Retina (tissue), 1 donor: Measurements from ENCODE around the gene RELT.
"Not testable (repeated sequence)": the region's sequence is repeated elsewhere in the genome, so short reads cannot be mapped to it uniquely, and the experiment has no call there.

ENCODE experiments used
- DNase-seq: peaks from one replicate; pipeline ENCODE4 v3.0.0-alpha.2; 2016

Gene RELT

GRCh38 chr11:73404506-73405145 is 28.4 kb downstream of the RELT start:
- no peak for DNase-seq

GRCh38 chr11:73405146-73405510 is 28.9 kb downstream of the RELT start:
- DNase-seq = no peak

GRCh38 chr11:73406131-73406530 is 29.9 kb downstream of the RELT start:
- no peak for DNase-seq

GRCh38 chr11:73406619-73407018 is 30.4 kb downstream of the RELT start:
- no peak for DNase-seq

GRCh38 chr11:73409431-73409830 is 33.2 kb downstream of the RELT start:
- no peak for DNase-seq

- DNase-seq = no peak
Observed at GRCh38 chr11:73410627-73411026, 34.4 kb downstream of the RELT start.

- no peak for DNase-seq
Observed at GRCh38 chr11:73411031-73411430, 34.8 kb downstream of the RELT start.

GRCh38 chr11:73412308-73412707 is 36.1 kb downstream of the RELT start:
- no peak for DNase-seq

- DNase-seq = no peak
Observed at GRCh38 chr11:73413256-73413655, 37.1 kb downstream of the RELT start.

GRCh38 chr11:73414977-73415651 is 38.9 kb downstream of the RELT start:
- DNase-seq = no peak

- DNase-seq = no peak
Observed at GRCh38 chr11:73415854-73416615, 39.8 kb downstream of the RELT start.

- no peak for DNase-seq
Observed at GRCh38 chr11:73416786-73417185, 40.6 kb downstream of the RELT start.

GRCh38 chr11:73420136-73420535 is 43.9 kb downstream of the RELT start:
- no peak for DNase-seq

GRCh38 chr11:73422886-73423285 is 46.7 kb downstream of the RELT start:
- no peak for DNase-seq

- DNase-seq = no peak
Observed at GRCh38 chr11:73423506-73423905, 47.3 kb downstream of the RELT start.

- no peak for DNase-seq
Observed at GRCh38 chr11:73425108-73425507, 48.9 kb downstream of the RELT start.

- no peak for DNase-seq
Observed at GRCh38 chr11:73426219-73426850, 50.1 kb downstream of the RELT start.

GRCh38 chr11:73428227-73428626 is 52.0 kb downstream of the RELT start:
- DNase-seq = no peak

GRCh38 chr11:73428699-73429098 is 52.5 kb downstream of the RELT start:
- no peak for DNase-seq

GRCh38 chr11:73429121-73429750 is 53.0 kb downstream of the RELT start:
- no peak for DNase-seq

GRCh38 chr11:73430326-73430725 is 54.1 kb downstream of the RELT start:
- no peak for DNase-seq

- no peak for DNase-seq
Observed at GRCh38 chr11:73431396-73431795, 55.2 kb downstream of the RELT start.

- DNase-seq = not testable (repeated sequence)
Observed at GRCh38 chr11:73436859-73437258, 60.7 kb downstream of the RELT start.
